ENCODE measurements around the gene VPS13D. TPM values are rescaled to one million over a fixed set of nuclear protein-coding genes. Genes with fewer than 3 reads are reported as not detected.

The VPS13D gene
- total and polyA plus RNA-seq, 2 experiments from 2014 or later: 10.7 to 34.9 TPM

- TF ChIP-seq ZNF462 (CRISPR knock-in tag; IDR thresholded peaks at IDR 0.05) (no peak), REST (IDR thresholded peaks at IDR 0.05; ENCODE audit: unreplicated experiment) (no peak), JUNB (IDR thresholded peaks at IDR 0.05; ENCODE audit: unreplicated experiment) (no peak), ETS1 (IDR thresholded peaks at IDR 0.05) (no peak), STAT1 (IDR thresholded peaks at IDR 0.05; ENCODE audit: unreplicated experiment) (no peak), EZH2phosphoT487 (IDR thresholded peaks at IDR 0.05; ENCODE audit: unreplicated experiment) (no peak), ZNF114 (CRISPR knock-in tag; IDR thresholded peaks at IDR 0.05) (no peak), EZH2 (IDR thresholded peaks at IDR 0.05; ENCODE audit: low read depth, unreplicated experiment) (no peak), CREB1 (CRISPR knock-in tag; IDR thresholded peaks at IDR 0.05; ENCODE audit: low read depth) (no peak)
Measured at GRCh38 chr1:12183095-12183794, 46.6 kb upstream of the VPS13D start (continued).

Data from GM23338 (cell line).